Jurkat, Clone E6-1 (cell line): Measurements from ENCODE around the gene FOXN1.
"Not testable (repeated sequence)": the region's sequence is repeated elsewhere in the genome, so short reads cannot be mapped to it uniquely, and the experiment has no call there.

Source experiments
- DNase-seq: peaks from one replicate; pipeline ENCODE4 v3.0.0-alpha.2; 2011; ENCODE audit warnings: low read depth, low spot score
- H3K4me3 ChIP-seq: 2 replicates; pipeline ENCODE4 v1.5.1; 2011; ENCODE audit warnings: mild to moderate bottlenecking, low read length, control low read depth, moderate library complexity

The FOXN1 gene

GRCh38 chr17:28520687-28521086, 14.5 kb downstream of the FOXN1 start:
- H3K4me3 ChIP-seq: no peak overlapping the region

DNA sequence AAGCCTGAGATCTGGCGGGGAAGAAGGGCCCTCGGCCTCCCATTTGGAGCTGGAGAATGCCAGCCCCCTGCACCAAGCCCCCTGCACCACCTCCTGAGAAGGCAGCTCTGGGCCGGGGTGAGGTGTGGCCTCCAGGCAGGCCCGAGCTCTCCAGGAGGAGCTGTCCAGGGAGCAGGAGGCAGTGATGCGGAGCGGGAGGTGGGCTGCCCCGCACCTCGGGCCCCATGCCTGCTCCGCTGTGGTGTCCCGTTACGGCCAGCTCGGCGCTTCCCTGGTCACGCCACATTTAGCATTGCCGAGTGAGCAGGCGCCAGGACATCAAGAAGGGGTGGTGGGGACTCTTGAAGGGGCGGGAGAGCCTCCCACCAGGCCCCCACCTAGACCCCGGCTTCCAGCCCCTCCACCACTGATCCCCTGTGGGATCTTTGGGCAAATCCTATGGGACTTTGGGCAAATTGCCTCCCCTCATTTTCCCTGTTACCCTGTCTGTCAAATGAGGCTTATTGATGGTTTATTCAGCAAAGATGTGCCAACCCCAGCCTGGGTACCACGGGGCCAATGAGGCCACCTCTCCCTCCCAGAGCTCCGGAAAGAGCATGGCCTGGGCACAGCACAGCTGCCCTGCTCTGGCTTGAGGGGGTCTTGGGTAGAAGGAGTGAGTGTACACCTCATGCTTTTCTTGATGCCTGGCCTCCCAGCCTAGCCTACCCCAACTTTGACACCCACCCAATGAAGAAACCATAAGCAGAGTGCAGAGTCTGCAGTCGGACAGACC, 15.3 kb downstream of the FOXN1 start:
- DNase-seq: no peak
- no peak overlapping the region for H3K4me3 ChIP-seq

More at GRCh38 chr17:28520687-28521086, 14.5 kb downstream of the FOXN1 start:
- DNase-seq: no peak

DNA sequence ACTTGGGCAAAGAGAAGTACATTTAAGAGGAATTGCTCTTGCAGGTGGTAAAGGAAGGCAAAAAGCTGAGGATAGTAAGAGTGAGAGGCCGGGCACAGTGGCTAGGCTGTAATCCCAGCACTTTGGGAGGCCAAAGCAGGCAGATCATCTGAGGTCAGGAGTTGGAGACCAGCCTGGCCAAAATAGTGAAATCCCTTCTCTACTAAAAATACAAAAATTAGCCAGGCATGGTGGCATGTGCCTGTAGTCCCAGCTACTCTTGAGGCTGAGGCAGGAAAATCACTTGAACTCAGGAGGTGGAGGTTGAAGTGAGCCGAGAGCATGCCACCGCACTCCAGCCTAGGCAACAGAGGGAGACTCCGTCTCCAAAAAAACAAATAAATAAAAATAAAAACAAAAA, 16.1 kb downstream of the FOXN1 start:
- not testable (repeated sequence) for H3K4me3 ChIP-seq, DNase-seq

GRCh38 chr17:28523186-28523585, 17.0 kb downstream of the FOXN1 start:
- H3K4me3 ChIP-seq: no peak overlapping the region
- DNase-seq: no peak

DNA sequence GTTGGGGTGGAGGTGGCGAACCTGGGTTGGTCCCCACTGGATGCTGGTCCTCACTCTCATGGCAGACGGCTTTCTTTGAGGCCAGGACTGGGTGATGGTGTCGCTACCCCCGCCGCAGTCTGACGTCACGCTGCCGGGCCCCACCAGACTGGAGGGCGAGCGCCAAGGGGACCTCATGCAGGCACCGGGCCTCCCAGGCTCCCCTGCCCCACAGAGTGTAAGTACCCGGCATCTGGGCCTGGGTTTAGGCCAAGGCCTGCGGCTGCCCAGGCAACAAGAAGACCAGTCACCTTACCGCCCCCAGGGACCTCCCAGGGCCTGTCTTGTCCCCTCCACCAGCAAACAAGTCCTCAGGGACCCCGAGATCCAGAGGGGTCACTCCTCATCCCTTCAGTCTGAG, 17.7 kb downstream of the FOXN1 start:
- H3K4me3 ChIP-seq: no peak overlapping the region
- no peak for DNase-seq

DNA sequence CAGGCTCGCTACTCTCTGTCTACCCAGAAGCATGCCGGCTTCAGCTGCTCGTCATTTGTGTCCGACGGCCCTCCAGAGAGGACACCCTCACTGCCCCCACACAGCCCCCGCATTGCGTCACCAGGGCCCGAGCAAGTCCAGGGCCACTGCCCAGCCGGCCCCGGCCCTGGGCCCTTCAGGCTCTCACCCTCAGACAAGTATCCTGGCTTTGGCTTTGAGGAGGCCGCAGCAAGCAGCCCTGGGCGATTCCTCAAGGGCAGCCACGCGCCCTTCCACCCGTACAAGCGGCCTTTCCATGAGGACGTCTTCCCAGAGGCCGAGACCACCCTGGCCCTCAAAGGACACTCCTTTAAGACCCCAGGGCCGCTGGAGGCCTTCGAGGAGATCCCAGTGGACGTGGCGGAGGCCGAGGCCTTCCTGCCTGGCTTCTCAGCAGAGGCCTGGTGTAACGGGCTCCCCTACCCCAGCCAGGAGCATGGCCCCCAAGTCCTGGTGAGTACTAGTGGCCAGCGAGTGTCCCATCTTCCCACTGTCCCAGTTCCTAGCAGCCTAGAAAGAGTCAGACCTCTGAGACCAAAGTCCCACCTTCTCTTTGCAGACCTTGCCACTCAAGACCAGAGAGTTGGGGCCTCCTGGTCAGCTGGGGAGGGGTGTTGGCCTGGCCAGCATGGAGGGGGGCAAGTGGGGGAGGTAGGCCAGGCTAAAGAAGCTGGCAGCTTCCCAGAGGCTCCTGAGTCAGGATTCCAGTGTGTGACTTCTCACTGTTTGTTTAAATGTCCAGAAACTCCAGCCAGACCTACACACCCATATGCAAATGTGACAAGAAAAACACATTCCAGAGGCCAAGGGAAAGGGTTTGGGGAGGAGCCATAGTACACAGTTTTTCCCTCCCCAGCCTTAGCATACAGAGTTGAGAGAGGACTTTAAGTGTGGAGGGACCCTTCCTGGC, 18.6 kb downstream of the FOXN1 start:
- no peak overlapping the region for H3K4me3 ChIP-seq
- DNase-seq: no peak

- no peak overlapping the region for H3K4me3 ChIP-seq
- DNase-seq: no peak
Observed at GRCh38 chr17:28526381-28526780, 20.2 kb downstream of the FOXN1 start.

GRCh38 chr17:28527181-28527681, 21.1 kb downstream of the FOXN1 start:
- no peak for DNase-seq
- no peak overlapping the region for H3K4me3 ChIP-seq

- no peak overlapping the region for H3K4me3 ChIP-seq
- no peak for DNase-seq
Observed at GRCh38 chr17:28527859-28528258, 21.7 kb downstream of the FOXN1 start.

- H3K4me3 ChIP-seq: no peak overlapping the region
- DNase-seq: no peak
Observed at GRCh38 chr17:28528327-28529012, 22.3 kb downstream of the FOXN1 start.

GRCh38 chr17:28529013-28529400, 22.9 kb downstream of the FOXN1 start:
- no peak for DNase-seq
- H3K4me3 ChIP-seq: no peak overlapping the region

GRCh38 chr17:28530250-28530649, 24.1 kb downstream of the FOXN1 start:
- H3K4me3 ChIP-seq: no peak overlapping the region

GRCh38 chr17:28530926-28531325, 24.8 kb downstream of the FOXN1 start:
- DNase-seq: no peak
- no peak overlapping the region for H3K4me3 ChIP-seq

More at GRCh38 chr17:28530250-28530649, 24.1 kb downstream of the FOXN1 start:
- no peak for DNase-seq

- no peak overlapping the region for H3K4me3 ChIP-seq
- DNase-seq: no peak
Observed at GRCh38 chr17:28532050-28532960, 26.2 kb downstream of the FOXN1 start.

DNA sequence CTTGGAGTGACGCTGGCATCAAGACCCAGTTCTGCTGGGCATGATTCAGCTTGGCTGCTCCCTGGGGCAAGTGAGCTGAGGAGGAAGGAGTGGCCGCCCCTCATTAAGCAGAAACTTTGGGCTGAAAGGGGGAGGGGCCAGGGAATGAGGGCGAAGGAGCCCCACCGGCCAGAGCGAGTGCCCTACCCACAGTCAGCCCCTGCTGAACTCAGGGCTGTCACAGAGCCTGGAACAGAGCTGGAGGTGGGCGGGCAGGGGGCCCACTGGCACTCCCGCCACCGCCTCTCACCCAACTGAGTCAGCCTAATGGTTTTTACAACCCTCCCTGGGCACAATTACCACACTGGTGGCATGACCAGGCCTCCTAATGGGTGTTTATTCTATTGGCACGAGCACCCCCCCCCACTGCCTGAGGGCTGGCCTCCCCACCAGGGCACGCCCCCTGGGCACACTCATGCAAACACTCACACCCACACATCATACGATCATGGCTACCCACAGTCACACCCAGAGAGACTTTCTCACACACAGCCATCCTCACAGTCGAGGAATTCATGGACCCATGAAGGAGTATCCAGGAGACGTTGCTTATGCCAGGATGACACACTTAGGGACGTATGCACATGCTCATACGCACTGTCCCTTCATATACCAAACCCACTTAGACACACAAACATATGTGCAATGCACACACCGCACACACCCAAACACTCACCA, 27.1 kb downstream of the FOXN1 start:
- no peak overlapping the region for H3K4me3 ChIP-seq
- no peak for DNase-seq

- H3K4me3 ChIP-seq: no peak overlapping the region
- DNase-seq: no peak
Observed at GRCh38 chr17:28534740-28535375, 28.7 kb downstream of the FOXN1 start.

DNA sequence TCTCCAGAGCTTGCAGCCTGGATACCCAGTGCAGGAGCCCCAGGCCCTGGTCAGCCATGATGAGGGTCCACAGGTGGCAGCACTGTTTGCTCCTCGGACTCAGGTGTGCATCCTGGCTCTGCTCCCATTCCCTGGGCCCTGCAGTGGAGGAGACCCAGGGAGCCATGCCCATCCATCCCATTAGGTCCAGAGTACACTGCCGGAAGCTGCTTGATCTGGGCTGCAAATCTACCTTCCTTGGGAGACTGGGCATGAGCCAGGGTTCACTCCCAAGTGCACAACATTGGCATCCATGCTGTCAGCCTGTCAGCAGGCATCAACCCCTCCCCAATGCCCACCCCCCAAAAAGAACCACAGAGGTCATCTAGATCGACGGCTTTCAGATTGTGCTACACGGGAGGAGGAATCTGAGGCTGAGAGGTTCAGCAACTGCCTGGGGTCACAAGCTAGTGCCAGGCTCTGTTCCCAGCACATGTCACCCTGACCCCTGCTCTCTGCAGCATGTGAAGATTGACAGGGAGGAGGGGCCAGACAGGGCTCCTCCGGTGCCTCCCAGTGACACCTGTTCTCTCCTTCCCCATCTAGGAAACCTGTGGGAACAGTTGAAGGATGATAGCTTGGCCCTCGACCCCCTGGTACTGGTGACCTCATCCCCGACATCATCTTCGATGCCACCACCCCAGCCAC, 30.5 kb downstream of the FOXN1 start:
- no peak overlapping the region for H3K4me3 ChIP-seq
- no peak for DNase-seq
